Activated CD4-positive, alpha-beta memory T cell treated with anti-CD3 and anti-CD28 coated beads, Interleukin-2, amount 10 ng/mL, durations not matched to agents 7 days and 5 days (primary cell): ENCODE results near the gene ELAPOR2. TPM values are rescaled to one million over a fixed set of nuclear protein-coding genes. Genes with fewer than 3 reads are reported as not detected.
"Not testable (repeated sequence)": the region's sequence is repeated elsewhere in the genome, so short reads cannot be mapped to it uniquely, and the experiment has no call there.

Source experiments
- CTCF ChIA-PET: fragments of 350-600 bp; sonication (Branson Sonifier 250); formaldehyde crosslinking; loops from one replicate; lab custom pipeline; 2021; ENCODE audit warnings: antibody characterized with exemption, inconsistent platforms; lab: Charles Lee
- POLR2A ChIA-PET: fragments of 350-600 bp; sonication (Branson Sonifier 250); formaldehyde crosslinking; loops from one replicate; lab custom pipeline; 2021; ENCODE audit warnings: antibody characterized with exemption; lab: Charles Lee
- DNase-seq: peaks from one replicate; pipeline ENCODE4 v3.0.0-alpha.2; 2020
- H3K27ac Mint-ChIP-seq: one replicate; pipeline ENCODE4 v1.8.0; 2021; ENCODE audit warnings: mild to moderate bottlenecking, mixed read lengths
- H3K27me3 Mint-ChIP-seq: one replicate; pipeline ENCODE4 v1.8.0; 2021; ENCODE audit warnings: mixed read lengths
- H3K36me3 Mint-ChIP-seq: one replicate; pipeline ENCODE4 v1.8.0; 2021; ENCODE audit warnings: low read depth, mixed read lengths
- H3K4me1 Mint-ChIP-seq: one replicate; pipeline ENCODE4 v1.8.0; 2021; ENCODE audit warnings: mixed read lengths
- H3K4me3 Mint-ChIP-seq: one replicate; pipeline ENCODE4 v1.8.0; 2021; ENCODE audit warnings: mild to moderate bottlenecking, mixed read lengths
- H3K9me3 Mint-ChIP-seq: one replicate; pipeline ENCODE4 v1.8.0; 2021; ENCODE audit warnings: mixed read lengths
- total RNA-seq, 2 experiments: library from RNA; stranded (reverse); gene quantifications; one replicate each; pipeline ENCODE4 v1.2.3, GENCODE V29; 2021

Gene ELAPOR2
- total RNA-seq, 2 experiments from 2014 or later, result 2.5 to 3.9 TPM

DNA sequence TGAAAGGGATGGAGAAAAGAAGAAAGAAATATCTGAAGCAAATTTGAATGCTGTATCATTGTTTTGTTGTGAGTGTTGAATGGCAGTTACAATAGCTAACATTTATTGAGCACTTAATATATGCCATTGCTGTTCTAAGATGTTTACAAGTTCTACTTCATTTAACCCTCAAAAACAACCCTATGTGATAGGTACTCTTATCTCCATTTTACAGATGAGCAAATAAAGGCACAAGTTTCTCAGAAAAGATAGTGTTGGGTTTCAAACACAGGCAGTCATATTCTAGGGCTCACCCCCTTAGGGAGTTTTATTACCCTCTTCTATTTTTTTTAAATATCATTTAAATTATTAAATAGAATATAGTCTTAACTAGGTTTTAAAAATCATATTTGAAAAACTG, 8.3 kb upstream of the ELAPOR2 start:
- ChIA-PET CTCF (no interaction called here), POLR2A (no interaction called here)
- H3K4me1 Mint-ChIP-seq, result no peaks in the 10 kb centered on the region
- H3K4me3 Mint-ChIP-seq, result no peak overlapping the region
- no peaks in the 10 kb centered on the region for H3K36me3 Mint-ChIP-seq
- DNase-seq, result no peak
- no peak overlapping the region for H3K27ac Mint-ChIP-seq
- H3K9me3 Mint-ChIP-seq, result no peaks in the 10 kb centered on the region
- H3K27me3 Mint-ChIP-seq, result peaks cover 5% of the 10 kb centered on the region

- Mint-ChIP-seq H3K4me1 (peaks cover 16% of the 10 kb centered on the region), H3K36me3 (no peaks in the 10 kb centered on the region), H3K9me3 (no peaks in the 10 kb centered on the region), H3K4me3 (peak overlapping the region; percentile 72), H3K27ac (no peak overlapping the region), H3K27me3 (peaks cover 13% of the 10 kb centered on the region)
- CTCF ChIA-PET, result interaction anchor here (2.3 kb wide), 1 partner anchor 88 kb away, joined by 8 read pairs; no protein-coding TSS in a partner anchor
- POLR2A ChIA-PET, result interaction anchor here (1.2 to 3.0 kb wide), 2 partner anchors 93 to 138 kb away, joined by 3 to 16 read pairs; partner anchors contain the start of gene DMTF1
- DNase-seq, result no peak
Measured at GRCh38 chr7:87060288-87060537, 759 bp upstream of the ELAPOR2 start.

DNA sequence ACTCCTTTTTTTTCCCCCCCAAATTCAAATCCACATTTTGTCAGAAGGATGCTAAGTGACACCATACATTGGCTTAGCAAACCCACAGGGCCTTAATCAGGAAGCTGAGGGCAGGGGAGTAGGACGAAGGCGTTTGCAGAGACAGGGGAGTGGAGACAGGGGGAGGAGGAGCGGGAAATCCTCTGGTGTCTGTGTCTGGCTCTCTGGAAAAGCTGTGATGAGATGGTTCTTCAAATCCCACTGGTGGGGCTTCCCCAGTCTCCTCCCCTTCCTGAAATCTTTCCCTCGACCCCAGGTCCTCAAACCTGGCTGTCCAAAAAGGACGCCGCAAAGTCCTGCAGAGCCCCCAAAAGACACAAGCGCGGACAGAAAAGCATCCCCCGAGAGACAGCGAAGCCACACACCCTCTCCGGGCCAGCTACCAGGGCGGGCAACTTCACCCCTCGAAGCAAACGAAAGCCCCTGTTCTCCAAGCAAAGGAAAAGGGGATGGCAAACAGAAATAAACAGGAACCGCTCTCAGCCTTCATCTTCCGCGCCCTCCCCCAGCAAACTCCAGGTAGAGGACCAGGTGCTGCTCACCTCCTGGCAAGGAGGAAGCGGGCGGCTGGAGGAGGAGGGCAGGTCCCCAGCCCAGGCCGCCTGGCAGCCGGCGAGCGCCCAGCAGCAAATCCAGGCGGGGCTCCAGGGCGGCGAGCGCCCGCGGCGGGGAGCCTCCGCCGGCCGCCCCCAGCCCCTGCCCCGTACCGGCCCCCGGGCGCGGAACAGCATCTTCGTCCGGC, 520 bp downstream of the ELAPOR2 start:
- Mint-ChIP-seq H3K27me3 (peaks cover 13% of the 10 kb centered on the region), H3K4me3 (peak overlapping the region; percentile 61), H3K9me3 (no peaks in the 10 kb centered on the region), H3K4me1 (peaks cover 16% of the 10 kb centered on the region), H3K27ac (no peak overlapping the region), H3K36me3 (no peaks in the 10 kb centered on the region)
- CTCF ChIA-PET, result interaction anchor here (1.1 to 2.3 kb wide), 3 partner anchors 12 to 93 kb away, joined by 3 to 8 read pairs (median 3); partner anchors contain the start of gene DMTF1
- POLR2A ChIA-PET, result interaction anchor here (1.2 to 3.0 kb wide), 2 partner anchors 94 to 139 kb away, joined by 3 to 16 read pairs; partner anchors contain the start of gene DMTF1
- peak; percentile 20 for DNase-seq

DNA sequence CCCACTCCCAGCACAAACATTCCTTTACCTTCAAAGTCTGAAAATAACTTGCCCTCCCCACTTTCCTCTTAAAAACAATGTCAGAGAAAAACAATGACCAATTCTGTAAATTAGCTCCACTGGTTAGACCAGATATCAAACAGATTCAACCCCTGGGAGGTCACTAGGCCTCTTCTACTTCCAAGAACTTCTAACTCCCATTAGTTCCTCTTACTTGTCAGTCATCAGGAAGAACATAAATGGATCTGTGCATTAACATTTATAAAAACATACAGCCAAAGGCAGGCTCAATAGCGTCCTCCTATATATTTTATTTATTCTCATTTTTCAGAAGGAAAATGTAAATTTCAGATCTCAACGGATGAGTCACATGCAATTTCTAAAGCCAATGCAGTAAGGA, 2.2 kb downstream of the ELAPOR2 start:
- Mint-ChIP-seq H3K4me1 (peaks cover 16% of the 10 kb centered on the region), H3K27me3 (peaks cover 13% of the 10 kb centered on the region), H3K27ac (no peak overlapping the region), H3K36me3 (no peaks in the 10 kb centered on the region), H3K4me3 (no peak overlapping the region), H3K9me3 (no peaks in the 10 kb centered on the region)
- CTCF ChIA-PET, result no interaction called here
- no peak for DNase-seq
- POLR2A ChIA-PET, result interaction anchor here (3.0 kb wide), 1 partner anchor 96 kb away, joined by 16 read pairs; the partner anchor contains the start of gene DMTF1

- POLR2A ChIA-PET, result no interaction called here
- CTCF ChIA-PET, result no interaction called here
- Mint-ChIP-seq H3K4me1 (peaks cover 16% of the 10 kb centered on the region), H3K27ac (no peak overlapping the region), H3K36me3 (no peaks in the 10 kb centered on the region), H3K4me3 (no peak overlapping the region), H3K9me3 (no peaks in the 10 kb centered on the region), H3K27me3 (peaks cover 13% of the 10 kb centered on the region)
- DNase-seq, result no peak
Measured at GRCh38 chr7:87056346-87056745, 3.1 kb downstream of the ELAPOR2 start.

- H3K36me3 Mint-ChIP-seq, result no peaks in the 10 kb centered on the region
- no peak overlapping the region for H3K4me3 Mint-ChIP-seq
- no peak for DNase-seq
- no peaks in the 10 kb centered on the region for H3K4me1 Mint-ChIP-seq
- POLR2A ChIA-PET, result no interaction called here
- no peaks in the 10 kb centered on the region for H3K9me3 Mint-ChIP-seq
- H3K27me3 Mint-ChIP-seq, result no peaks in the 10 kb centered on the region
- H3K27ac Mint-ChIP-seq, result no peak overlapping the region
- CTCF ChIA-PET, result interaction anchor here (1.0 kb wide), 1 partner anchor 1159 kb away, joined by 3 read pairs; no protein-coding TSS in a partner anchor
Measured at GRCh38 chr7:87048839-87049238, 10.6 kb downstream of the ELAPOR2 start.

DNA sequence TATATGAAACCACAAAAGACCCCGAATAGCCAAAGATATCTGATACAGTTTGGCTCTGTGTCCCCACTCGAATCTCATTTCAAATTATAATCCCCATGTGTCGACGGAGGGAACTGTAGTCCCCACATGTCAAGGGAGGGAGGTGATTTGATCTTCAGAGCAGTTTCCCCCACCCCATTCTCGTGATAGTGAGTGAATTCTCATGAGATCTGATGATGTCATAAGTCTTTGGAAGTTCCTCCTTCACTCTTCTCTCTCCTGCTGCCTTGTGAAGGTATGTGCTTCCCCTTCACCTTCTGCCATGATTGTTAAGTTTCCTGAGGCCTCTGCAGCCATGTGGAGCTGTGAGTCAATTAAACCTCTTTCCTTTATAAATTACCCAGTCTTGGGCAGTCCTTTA, 13.0 kb downstream of the ELAPOR2 start:
- DNase-seq, result no peak
- CTCF ChIA-PET, result no interaction called here
- peaks cover 5% of the 10 kb centered on the region for H3K9me3 Mint-ChIP-seq
- H3K4me1 Mint-ChIP-seq, result no peaks in the 10 kb centered on the region
- no peak overlapping the region for H3K27ac Mint-ChIP-seq
- H3K27me3 Mint-ChIP-seq, result no peaks in the 10 kb centered on the region
- no peak overlapping the region for H3K4me3 Mint-ChIP-seq
- POLR2A ChIA-PET, result no interaction called here
- no peaks in the 10 kb centered on the region for H3K36me3 Mint-ChIP-seq

DNA sequence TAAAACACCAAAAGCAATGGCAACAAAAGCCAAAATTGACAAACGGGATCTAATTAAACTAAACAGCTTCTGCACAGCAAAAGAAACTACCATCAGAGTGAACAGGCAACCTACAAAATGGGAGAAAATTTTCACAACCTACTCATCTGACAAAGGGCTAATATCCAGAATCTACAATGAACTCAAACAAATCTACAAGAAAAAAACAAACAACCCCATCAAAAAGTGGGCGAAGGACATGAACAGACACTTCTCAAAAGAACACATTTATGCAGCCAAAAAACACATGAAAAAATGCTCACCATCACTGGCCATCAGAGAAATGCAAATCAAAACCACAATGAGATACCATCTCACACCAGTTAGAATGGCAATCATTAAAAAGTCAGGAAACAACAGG, 14.7 kb downstream of the ELAPOR2 start:
- H3K27ac Mint-ChIP-seq, H3K27me3 Mint-ChIP-seq, H3K9me3 Mint-ChIP-seq, H3K36me3 Mint-ChIP-seq, CTCF ChIA-PET, H3K4me1 Mint-ChIP-seq, H3K4me3 Mint-ChIP-seq, DNase-seq, POLR2A ChIA-PET: not testable (repeated sequence)

GRCh38 chr7:87041586-87041985, 17.9 kb downstream of the ELAPOR2 start:
- H3K4me1 Mint-ChIP-seq, H3K4me3 Mint-ChIP-seq, DNase-seq, POLR2A ChIA-PET, H3K27me3 Mint-ChIP-seq, H3K36me3 Mint-ChIP-seq, H3K27ac Mint-ChIP-seq, H3K9me3 Mint-ChIP-seq, CTCF ChIA-PET: not testable (repeated sequence)

DNA sequence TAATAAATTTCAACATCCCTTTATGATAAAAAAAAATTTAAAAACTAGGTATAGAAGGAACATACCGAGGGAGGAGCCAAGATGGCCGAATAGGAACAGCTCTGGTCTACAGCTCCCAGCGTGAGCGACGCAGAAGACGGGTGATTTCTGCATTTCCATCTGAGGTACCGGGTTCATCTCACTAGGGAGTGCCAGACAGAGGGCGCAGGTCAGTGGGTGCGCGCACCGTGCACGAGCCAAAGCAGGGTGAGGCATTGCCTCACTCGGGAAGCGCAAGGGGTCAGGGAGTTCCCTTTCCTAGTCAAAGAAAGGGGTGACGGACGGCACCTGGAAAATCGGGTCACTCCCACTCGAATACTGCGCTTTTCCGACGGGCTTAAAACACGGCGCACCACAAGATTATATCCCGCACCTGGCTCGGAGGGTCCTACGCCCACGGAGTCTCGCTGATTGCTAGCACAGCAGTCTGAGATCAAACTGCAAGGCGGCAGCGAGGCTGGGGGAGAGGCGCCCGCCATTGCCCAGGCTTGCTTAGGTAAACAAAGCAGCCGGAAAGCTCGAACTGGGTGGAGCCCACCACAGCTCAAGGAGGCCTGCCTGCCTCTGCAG, 19.7 kb downstream of the ELAPOR2 start:
- DNase-seq, result peak; percentile 23
- POLR2A ChIA-PET, H3K9me3 Mint-ChIP-seq, H3K36me3 Mint-ChIP-seq, H3K27me3 Mint-ChIP-seq, CTCF ChIA-PET, H3K4me1 Mint-ChIP-seq: not testable (repeated sequence)
- peak overlapping the region; percentile 52 for H3K27ac Mint-ChIP-seq
- H3K4me3 Mint-ChIP-seq, result peak overlapping the region; percentile 67

- H3K27me3 Mint-ChIP-seq, result no peaks in the 10 kb centered on the region
- ChIA-PET CTCF (no interaction called here), POLR2A (no interaction called here)
- peaks cover 7% of the 10 kb centered on the region for H3K9me3 Mint-ChIP-seq
- H3K27ac Mint-ChIP-seq, result no peak overlapping the region
- peak overlapping the region; percentile 67 for H3K4me3 Mint-ChIP-seq
- no peak for DNase-seq
- H3K36me3 Mint-ChIP-seq, result no peaks in the 10 kb centered on the region
- H3K4me1 Mint-ChIP-seq, result no peaks in the 10 kb centered on the region
Measured at GRCh38 chr7:87038993-87039690, 20.3 kb downstream of the ELAPOR2 start.

DNA sequence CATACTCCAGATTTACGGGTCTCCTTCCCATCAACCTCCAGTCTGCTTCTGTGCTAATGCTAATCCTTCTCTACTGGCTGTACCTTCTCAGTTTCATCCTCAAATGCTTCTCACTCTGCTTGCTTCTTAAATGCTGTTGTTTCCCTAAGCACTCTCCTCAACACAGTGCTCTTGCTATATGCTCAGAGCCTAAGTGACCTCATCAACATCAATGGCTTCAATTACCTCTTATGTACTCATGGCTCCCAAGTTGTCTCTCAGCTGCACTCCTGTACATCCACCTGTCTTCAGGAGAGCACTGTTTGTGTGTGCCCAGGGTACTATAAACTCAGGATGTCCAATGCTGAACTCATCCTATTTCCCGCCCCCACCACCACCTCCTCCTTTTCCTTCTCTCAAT, 22.5 kb downstream of the ELAPOR2 start:
- H3K4me3 Mint-ChIP-seq, result no peak overlapping the region
- H3K27me3 Mint-ChIP-seq, result no peaks in the 10 kb centered on the region
- DNase-seq, result no peak
- no peak overlapping the region for H3K27ac Mint-ChIP-seq
- ChIA-PET CTCF (interaction anchor here (0.7 kb wide), 1 partner anchor 15 kb away, joined by 5 read pairs; no protein-coding TSS in a partner anchor), POLR2A (no interaction called here)
- H3K9me3 Mint-ChIP-seq, result peaks cover 3% of the 10 kb centered on the region
- no peaks in the 10 kb centered on the region for H3K36me3 Mint-ChIP-seq
- no peaks in the 10 kb centered on the region for H3K4me1 Mint-ChIP-seq

GRCh38 chr7:87032604-87033339, 26.7 kb downstream of the ELAPOR2 start:
- ChIA-PET POLR2A (no interaction called here), CTCF (no interaction called here)
- H3K27ac Mint-ChIP-seq, result no peak overlapping the region
- no peaks in the 10 kb centered on the region for H3K36me3 Mint-ChIP-seq
- peaks cover 2% of the 10 kb centered on the region for H3K9me3 Mint-ChIP-seq
- no peaks in the 10 kb centered on the region for H3K4me1 Mint-ChIP-seq
- H3K4me3 Mint-ChIP-seq, result no peak overlapping the region
- DNase-seq, result no peak
- H3K27me3 Mint-ChIP-seq, result no peaks in the 10 kb centered on the region
